ENCODE measurements around the gene RNPS1. TPM values are rescaled to one million over a fixed set of nuclear protein-coding genes. Genes with fewer than 3 reads are reported as not detected.

The RNPS1 gene
- total RNA-seq, 4 donors from 2014 or later = 101 to 127 (median 114) TPM

DNA sequence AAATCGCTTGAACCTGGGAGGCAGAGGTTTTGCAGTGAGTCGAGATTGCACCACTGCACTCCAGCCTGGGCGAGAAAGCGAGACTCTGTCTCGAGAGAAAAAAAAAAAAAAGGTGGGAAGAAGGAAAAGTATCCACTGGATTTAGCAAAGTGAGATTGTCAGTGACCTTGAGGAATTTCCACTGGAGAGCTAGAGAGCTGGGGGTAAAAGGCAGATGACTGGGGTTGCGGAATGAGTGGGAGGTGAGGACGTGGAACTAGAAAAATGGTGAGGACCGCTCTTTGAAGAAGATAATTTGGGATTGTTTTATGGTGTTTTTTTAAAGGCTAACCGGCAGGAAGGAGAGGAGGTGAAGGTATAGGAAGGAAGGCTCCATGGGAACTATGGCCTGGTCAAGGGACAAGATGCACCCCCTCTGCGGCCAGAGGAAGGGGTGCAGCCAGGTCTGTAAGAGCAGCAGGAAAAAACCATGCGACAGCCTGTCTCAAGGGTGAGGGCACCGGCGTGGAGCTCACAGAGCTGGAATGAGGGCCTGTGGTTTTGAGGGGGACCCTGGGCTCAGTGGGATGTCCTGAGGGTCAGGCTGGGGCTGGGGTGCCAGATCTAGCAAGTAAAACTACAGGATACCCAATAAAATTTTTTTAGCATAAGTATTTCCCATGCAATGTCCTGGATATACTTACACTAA is 63.4 kb downstream of the RNPS1 start:
- Histone ChIP-seq H3K4me3 (peak overlapping the region; percentile 65 to 85 (median 66)), H3K4me1 (peaks cover 0 to 28% (median 12%) of the 10 kb centered on the region in 4 donors), H3K36me3 (peaks cover 0 to 32% (median 14%) of the 10 kb centered on the region in 3 donors), H3K27ac (peak overlapping the region; percentile 93 to 99 (median 94)), H3K27me3 (no peaks in the 10 kb centered on the region), H3K9me3 (no peaks in the 10 kb centered on the region)
- TF ChIP-seq, protein P1, sequence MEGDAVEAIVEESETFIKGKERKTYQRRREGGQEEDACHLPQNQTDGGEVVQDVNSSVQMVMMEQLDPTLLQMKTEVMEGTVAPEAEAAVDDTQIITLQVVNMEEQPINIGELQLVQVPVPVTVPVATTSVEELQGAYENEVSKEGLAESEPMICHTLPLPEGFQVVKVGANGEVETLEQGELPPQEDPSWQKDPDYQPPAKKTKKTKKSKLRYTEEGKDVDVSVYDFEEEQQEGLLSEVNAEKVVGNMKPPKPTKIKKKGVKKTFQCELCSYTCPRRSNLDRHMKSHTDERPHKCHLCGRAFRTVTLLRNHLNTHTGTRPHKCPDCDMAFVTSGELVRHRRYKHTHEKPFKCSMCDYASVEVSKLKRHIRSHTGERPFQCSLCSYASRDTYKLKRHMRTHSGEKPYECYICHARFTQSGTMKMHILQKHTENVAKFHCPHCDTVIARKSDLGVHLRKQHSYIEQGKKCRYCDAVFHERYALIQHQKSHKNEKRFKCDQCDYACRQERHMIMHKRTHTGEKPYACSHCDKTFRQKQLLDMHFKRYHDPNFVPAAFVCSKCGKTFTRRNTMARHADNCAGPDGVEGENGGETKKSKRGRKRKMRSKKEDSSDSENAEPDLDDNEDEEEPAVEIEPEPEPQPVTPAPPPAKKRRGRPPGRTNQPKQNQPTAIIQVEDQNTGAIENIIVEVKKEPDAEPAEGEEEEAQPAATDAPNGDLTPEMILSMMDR (IDR thresholded peaks at IDR 0.05) = no peak
- TF ChIP-seq EP300 (IDR thresholded peaks at IDR 0.05) (no peak), POLR2A (IDR thresholded peaks at IDR 0.05) (no peak)
- 75 to 81% methylated on average over 13 of the region's 13 CpGs for WGBS, 2 donors
- no peak for DNase-seq (ENCODE audit: low spot score in 2 of 2)

Small RNA genes within 50 kb of the gene (small RNA-seq; reads per million reads assigned to genes)
- gene MIR3677 (not detected), gene MIR4717 (not detected)

Other genes with a start within 250 kb of the RNPS1 start
- gene NPW, start 248.3 kb downstream of the RNPS1 start, total RNA-seq = 1 to 10 TPM in 2 of 4 donors, not detected in 2; 3.0 to 3.1 TPM
- 10 to 100 TPM; 54.7 to 83.1 (median 64.9) TPM for gene NHERF2, start 241.2 kb downstream of the RNPS1 start, total RNA-seq
- 10 to 100 TPM; 22.8 to 56.7 (median 28.1) TPM for gene NTHL1, start 220.3 kb downstream of the RNPS1 start, total RNA-seq
- 100 to 1,000 TPM in 2 of 4 donors, 10 to 100 TPM in 2; 75.4 to 507 (median 111) TPM for gene TSC2, start 220.1 kb downstream of the RNPS1 start, total RNA-seq
- gene PKD1, start 132.2 kb downstream of the RNPS1 start, total RNA-seq = 100 to 1,000 TPM; 207 to 542 (median 381) TPM
- gene RAB26, start 119.5 kb downstream of the RNPS1 start, total RNA-seq = not detected
- gene TRAF7, start 112.3 kb downstream of the RNPS1 start, total RNA-seq = 10 to 100 TPM; 29.1 to 53.7 (median 38.4) TPM
- under 1 TPM in 3 of 4 donors, not detected in 1; 0.20 to 0.63 (median 0.30) TPM for gene CASKIN1, start 71.5 kb downstream of the RNPS1 start, total RNA-seq
- gene MLST8, start 62.7 kb downstream of the RNPS1 start, total RNA-seq = 10 to 100 TPM; 28.8 to 73.8 (median 43.8) TPM
- 100 to 1,000 TPM in 1 of 4 donors, 10 to 100 TPM in 3; 19.8 to 203 (median 24.4) TPM for gene BRICD5, start 57.3 kb downstream of the RNPS1 start, total RNA-seq
- gene PGP, start 53.3 kb downstream of the RNPS1 start, total RNA-seq = 10 to 100 TPM; 13.1 to 27.0 (median 23.2) TPM
- 10 to 100 TPM; 30.6 to 60.6 (median 45.2) TPM for gene E4F1, start 44.5 kb downstream of the RNPS1 start, total RNA-seq
- gene DNASE1L2, start 31.7 kb downstream of the RNPS1 start, total RNA-seq = 1 to 10 TPM in 1 of 4 donors, under 1 TPM in 3; 0.39 to 5.4 (median 0.64) TPM
- 10 to 100 TPM; 74.3 to 94.7 (median 81.5) TPM for gene ECI1, start 16.5 kb downstream of the RNPS1 start, total RNA-seq
- 10 to 100 TPM; 14.9 to 22.2 (median 15.8) TPM for gene ABCA3, start 72.6 kb upstream of the RNPS1 start, total RNA-seq
- gene CCNF, start 161.3 kb upstream of the RNPS1 start, total RNA-seq = 1 to 10 TPM; 1.6 to 3.0 (median 2.0) TPM
- 1 to 10 TPM in 3 of 4 donors, not detected in 1; 1.3 to 2.5 (median 1.8) TPM for gene TEDC2, start 192.0 kb upstream of the RNPS1 start, total RNA-seq
- gene NTN3, start 203.2 kb upstream of the RNPS1 start, total RNA-seq = under 1 TPM in 1 of 4 donors, not detected in 3; 0.39 TPM
- 10 to 100 TPM; 12.0 to 18.3 (median 16.3) TPM for gene TBC1D24, start 207.0 kb upstream of the RNPS1 start, total RNA-seq
- 10 to 100 TPM; 48.1 to 73.0 (median 61.1) TPM for gene ATP6V0C, start 245.8 kb upstream of the RNPS1 start, total RNA-seq